ENCODE results near the gene RAB40C. TPM values are rescaled to one million over a fixed set of nuclear protein-coding genes. Genes with fewer than 3 reads are reported as not detected.

RAB40C gene
- total RNA-seq, 1 donor from 2014 or later: 22.5 TPM

GRCh38 chr16:635573-636205 is 45.8 kb downstream of the RAB40C start:
- ATAC-seq (no peak), DNase-seq (ENCODE audit: low spot score) (no peak)
- intact Hi-C loops (cut with DNase I): no loop called here

DNA sequence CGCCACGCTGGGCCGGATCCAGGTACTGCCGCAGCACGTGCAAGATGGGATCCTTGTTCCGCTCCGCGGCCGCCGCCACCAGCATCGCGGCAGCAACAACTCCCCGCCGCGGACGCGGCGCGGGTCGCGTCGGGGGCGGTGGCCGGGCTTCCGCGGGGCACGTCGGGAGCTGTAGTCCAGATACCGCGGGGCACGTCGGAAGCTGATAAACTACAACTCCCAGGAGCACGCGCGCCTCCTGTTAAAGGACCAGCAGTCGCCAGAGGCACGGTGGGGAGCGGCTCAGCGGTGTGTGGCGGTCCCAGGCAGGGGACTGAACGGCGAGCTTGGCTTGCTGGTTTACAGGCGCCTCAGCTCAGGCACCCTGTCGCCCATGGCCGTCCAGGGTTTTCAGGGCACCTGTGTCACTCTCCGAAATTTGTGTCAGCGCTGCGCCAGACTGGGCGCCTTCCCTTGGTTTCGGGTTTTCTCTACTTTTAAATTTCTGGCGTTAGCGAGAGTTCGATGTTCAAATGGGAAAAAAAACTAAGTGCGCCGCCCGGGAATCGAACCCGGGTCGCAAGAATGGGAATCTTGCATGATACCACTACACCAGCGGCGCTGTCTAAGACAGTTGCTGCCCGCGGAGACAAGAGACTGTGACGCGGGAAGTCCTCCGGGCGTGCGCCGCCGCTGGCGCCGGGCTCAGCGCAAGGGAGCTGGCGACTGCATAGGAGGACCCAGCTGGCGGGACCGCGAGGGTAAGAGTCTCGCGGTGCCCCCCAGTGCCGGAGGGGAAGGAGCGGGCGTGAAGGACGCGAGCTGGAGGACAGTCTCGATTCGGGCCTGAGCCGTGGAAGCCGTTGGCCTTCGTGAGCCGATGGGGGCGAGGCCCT is 46.6 kb downstream of the RAB40C start, which contains the start of gene METTL26:
Gene METTL26, minus strand, starts transcription at position 100 of the 875 bp plus-strand sequence. Its CDS starts 15 bp downstream, at position 85.
- DNase-seq (ENCODE audit: low spot score): peak; percentile 97
- peak; percentile 93 for ATAC-seq
- intact Hi-C loops (cut with DNase I): no loop called here

DNA sequence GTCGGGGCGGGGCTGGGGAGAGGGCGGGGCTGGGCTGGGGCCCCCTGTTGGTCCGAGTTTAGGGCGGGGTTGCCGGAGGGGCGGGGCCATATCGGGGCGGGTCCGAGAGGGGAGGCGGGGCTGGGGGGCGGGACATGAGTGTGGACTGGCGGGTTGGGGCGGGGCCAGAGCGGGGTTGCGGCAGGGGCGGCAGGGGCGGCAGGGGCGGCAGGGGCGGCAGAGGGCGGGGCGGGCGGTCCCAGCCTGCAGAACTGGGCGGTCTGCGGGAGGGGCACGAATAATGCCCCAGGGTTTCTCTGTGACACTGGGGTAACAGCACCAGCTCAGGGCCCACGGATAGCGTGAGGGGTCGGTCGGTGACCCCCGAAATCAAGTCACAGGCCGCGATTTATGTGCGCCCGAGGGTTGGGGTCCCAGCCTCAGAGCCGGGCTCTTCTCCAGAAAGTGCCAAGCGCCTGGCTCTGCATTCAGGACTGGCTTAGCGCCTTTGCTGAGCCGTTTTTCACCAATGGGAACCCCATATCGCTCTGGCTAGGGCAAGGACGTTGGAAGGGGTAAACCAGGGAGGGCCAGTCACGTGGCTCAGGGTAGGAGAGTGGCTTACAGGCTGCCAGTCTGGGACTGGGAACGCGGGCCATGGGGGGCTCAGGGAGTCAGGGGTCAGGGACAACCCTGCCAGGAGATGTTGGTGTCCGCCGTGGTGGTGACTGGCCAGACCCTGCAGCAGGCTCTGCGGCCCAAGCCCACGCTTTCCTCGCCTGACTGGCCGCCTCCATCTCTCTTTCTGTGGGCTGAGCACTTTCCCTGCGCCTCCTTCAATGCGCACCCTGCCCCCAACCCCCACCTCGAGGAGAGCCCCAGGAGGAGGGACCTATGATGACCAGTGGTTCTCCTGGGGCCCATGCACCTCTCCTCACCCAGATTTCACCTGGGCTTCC is 47.5 kb downstream of the RAB40C start:
- ATAC-seq (peak; percentile 87), DNase-seq (ENCODE audit: low spot score) (peak; percentile 96)
- intact Hi-C loops (cut with DNase I): no loop called here

GRCh38 chr16:638034-638543 is 48.2 kb downstream of the RAB40C start:
- intact Hi-C loops (cut with DNase I): no loop called here
- ATAC-seq (no peak), DNase-seq (ENCODE audit: low spot score) (no peak)

- intact Hi-C loops (cut with DNase I): no loop called here
Measured at GRCh38 chr16:638836-639235, 49.0 kb downstream of the RAB40C start.

GRCh38 chr16:640614-641013 is 50.7 kb downstream of the RAB40C start:
- ATAC-seq (no peak), DNase-seq (ENCODE audit: low spot score) (no peak)
- intact Hi-C loops (cut with DNase I): no loop called here

More at GRCh38 chr16:638836-639235, 49.0 kb downstream of the RAB40C start:
- no peak for DNase-seq (ENCODE audit: low spot score)
- ATAC-seq: no peak

DNA sequence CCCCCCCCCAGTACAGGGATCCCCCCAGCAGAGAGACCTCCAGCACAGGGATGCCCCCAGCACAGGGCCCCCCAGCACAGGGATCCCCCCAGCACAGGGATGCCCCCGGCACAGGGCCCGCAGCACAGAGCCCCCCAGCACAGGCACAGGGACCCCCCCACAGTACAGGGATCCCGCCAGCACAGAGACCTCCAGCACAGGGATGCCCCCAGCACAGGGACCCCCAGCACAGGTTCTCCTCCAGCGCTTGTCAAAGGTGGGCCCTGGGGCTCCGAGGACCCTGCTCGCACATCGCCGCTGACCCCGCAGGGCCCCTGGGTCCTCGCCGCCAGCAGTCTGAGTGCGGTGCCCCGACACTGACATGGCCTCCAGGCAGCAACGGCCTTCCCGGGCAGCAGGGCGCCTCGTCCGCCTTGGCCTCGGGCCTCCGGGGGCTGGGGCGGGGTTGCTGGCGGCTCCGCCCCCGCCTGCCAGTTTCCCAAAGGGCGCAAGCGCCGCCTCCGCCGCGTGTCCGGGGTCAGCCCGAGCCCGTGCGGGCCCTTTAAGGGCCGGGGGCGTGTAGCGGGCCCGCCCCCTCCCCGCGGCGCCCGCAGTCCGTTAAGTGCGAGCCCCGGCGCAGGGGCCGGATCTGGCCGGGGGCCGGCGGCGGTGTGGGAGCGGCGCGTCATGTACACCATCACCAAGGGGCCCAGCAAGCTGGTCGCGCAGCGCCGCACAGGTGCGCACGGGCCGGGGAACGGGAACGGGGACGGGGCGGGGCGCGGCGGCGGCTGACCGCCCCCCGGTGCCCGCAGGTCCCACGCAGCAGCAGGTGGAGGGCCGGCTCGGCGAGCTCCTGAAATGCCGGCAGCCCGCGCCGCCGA is 51.7 kb downstream of the RAB40C start, which contains the start of gene MCRIP2:
Gene MCRIP2, plus strand, starts transcription at position 503 of the 863 bp plus-strand sequence. Its CDS starts 164 bp downstream, at position 667.
- intact Hi-C loops (cut with DNase I): no loop called here
- ATAC-seq (peak; percentile 53), DNase-seq (ENCODE audit: low spot score) (peak; percentile 92)

DNA sequence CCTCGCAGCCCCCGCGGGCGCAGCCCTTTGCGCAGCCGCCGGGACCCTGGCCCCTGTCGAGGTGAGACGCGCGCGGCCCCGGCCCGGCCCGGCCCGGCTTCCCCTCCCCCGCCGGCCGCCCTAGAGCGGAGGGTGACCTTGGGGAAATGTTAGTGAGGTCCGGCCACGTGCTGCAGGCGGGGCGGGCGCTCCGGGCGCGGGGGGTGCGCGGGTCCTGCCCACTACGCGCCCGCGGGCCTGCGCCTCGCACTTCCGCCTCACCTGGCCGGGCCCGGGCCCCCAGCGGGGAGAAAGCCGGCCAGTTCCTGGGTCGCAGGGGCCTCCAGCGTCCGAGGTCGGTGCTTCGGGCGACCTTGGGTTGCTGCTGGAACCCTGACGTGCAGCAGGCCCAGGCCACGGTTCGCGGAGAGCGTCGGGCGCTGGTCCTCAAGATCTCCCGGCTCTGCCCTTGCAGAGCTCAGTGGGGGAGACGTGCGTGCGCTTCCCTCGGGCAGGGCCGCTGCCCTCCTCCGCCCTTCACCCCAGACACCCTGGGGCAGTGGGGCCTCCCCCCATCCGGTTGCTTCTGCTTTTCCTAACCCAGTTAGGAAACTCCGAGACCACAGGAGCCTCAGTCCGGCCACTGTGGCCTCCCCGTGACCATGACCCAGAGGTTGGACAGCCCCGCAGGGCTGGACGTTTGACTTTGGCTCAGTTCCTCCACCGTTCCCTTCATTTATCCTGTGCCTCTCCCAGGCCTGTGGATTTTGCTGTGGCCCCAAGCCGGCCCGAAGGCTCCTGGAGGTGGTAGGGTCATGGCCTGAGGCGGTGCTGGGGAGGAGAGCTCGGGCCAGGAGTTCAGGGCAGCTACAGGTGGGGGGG is 52.6 kb downstream of the RAB40C start:
- intact Hi-C loops (cut with DNase I): no loop called here
- ATAC-seq (peak; percentile 11), DNase-seq (ENCODE audit: low spot score) (no peak)

DNA sequence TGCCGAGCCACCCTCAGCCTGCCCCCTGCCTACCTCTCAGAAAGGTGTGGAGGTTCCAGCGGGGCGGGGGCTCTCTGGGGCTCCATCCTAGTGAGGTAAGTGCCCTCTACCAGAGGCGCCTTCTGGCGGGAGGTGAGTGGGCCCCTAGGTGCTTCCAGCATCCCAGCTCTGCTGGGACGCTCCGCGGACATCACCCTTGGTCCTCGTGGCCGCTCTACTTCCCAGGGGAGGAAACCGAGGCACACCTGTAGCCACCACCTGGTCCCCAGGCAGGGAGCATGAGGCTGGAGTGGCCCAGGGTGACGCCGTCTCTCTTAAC is 53.1 kb downstream of the RAB40C start:
- ATAC-seq: no peak
- no peak for DNase-seq (ENCODE audit: low spot score)
- intact Hi-C loops (cut with DNase I): no loop called here

- ATAC-seq: no peak
- DNase-seq (ENCODE audit: low spot score): no peak
- intact Hi-C loops (cut with DNase I): no loop called here
Measured at GRCh38 chr16:644556-644955, 54.7 kb downstream of the RAB40C start.

GRCh38 chr16:645852-646678 is 56.2 kb downstream of the RAB40C start:
- DNase-seq (ENCODE audit: low spot score) (no peak), ATAC-seq (no peak)
- intact Hi-C loops (cut with DNase I): no loop called here

- ATAC-seq: no peak
- no peak for DNase-seq (ENCODE audit: low spot score)
Measured at GRCh38 chr16:646679-647172, 56.9 kb downstream of the RAB40C start.

GRCh38 chr16:647173-647902 is 57.5 kb downstream of the RAB40C start:
- intact Hi-C loops (cut with DNase I): no loop called here
- DNase-seq (ENCODE audit: low spot score): no peak
- ATAC-seq: peak; percentile 3

More at GRCh38 chr16:646679-647172, 56.9 kb downstream of the RAB40C start:
- intact Hi-C loops (cut with DNase I): no loop called here

DNA sequence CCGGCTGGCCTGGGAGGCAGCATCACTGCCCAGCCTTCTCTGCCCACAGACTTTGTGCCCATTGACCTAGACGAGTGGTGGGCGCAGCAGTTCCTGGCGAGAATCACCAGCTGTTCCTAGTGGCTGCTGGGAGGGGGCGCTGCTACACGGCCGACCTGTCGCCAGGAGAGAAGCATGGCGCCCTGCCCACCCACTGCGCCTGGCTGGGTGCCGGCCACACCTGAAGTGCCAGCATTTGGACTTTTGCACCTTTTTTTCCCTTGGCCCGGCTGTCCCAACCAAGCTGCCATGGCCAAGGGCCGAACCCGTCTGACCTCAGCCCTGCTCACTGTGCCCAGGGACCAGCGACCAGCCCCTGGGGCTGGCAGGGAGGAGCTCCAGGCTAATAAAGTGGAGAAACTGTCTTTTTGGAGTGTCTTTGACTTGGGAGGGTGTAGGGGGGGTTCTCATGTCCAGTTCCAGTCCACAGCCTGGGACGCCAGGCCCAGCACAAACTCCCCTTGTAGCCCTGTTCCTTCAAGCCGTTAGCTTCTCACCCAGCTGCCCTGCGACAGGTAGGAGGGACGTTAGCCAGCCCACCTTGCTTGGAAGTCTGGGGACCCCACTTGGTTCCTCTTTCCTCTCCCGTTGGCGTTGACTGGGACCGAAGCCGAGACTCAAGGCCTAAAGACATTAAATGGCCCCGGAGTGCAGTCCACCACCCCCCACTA is 58.4 kb downstream of the RAB40C start:
- intact Hi-C loops (cut with DNase I): no loop called here
- no peak for ATAC-seq
- DNase-seq (ENCODE audit: low spot score): no peak

All from sciatic nerve (tissue), 2 donors.